T-helper 1 cell treated with Interleukin-12 subunit alpha and Interleukin-12 subunit beta and Interleukin-4 antibody, amounts not matched to agents 30 μg/mL and 1 μg/mL, for 36 hours (primary cell): ENCODE measurements around the gene ERP44.
A peak's percentile ranks its signal among the peaks of the same experiment; 100 is the strongest.
"Not testable (repeated sequence)": the region's sequence is repeated elsewhere in the genome, so short reads cannot be mapped to it uniquely, and the experiment has no call there.

Experiments used
- H3K27ac Mint-ChIP-seq: one replicate; pipeline ENCODE4 v1.8.0; 2021; ENCODE audit warnings: mild to moderate bottlenecking, mixed read lengths
- H3K27me3 Mint-ChIP-seq: one replicate; pipeline ENCODE4 v1.8.0; 2021; ENCODE audit warnings: low read depth, mixed read lengths
- H3K36me3 Mint-ChIP-seq: one replicate; pipeline ENCODE4 v1.8.0; 2021; ENCODE audit warnings: low read depth, mixed read lengths
- H3K4me1 Mint-ChIP-seq: one replicate; pipeline ENCODE4 v1.8.0; 2021; ENCODE audit warnings: low read depth, mixed read lengths
- H3K4me3 Mint-ChIP-seq: one replicate; pipeline ENCODE4 v1.8.0; 2021; ENCODE audit warnings: mild to moderate bottlenecking, moderate library complexity, mixed read lengths
- H3K9me3 Mint-ChIP-seq: one replicate; pipeline ENCODE4 v1.8.0; 2021; ENCODE audit warnings: mixed read lengths

The ERP44 gene

GRCh38 chr9:100098887-100099721, at the start of gene ERP44, which contains the start of gene INVS:
Gene ERP44 (minus strand): TSS chr9:100099000. CDS start chr9:100098840, 160 bp downstream.
Gene INVS (plus strand): TSS chr9:100099243. CDS start chr9:100104522, 5,279 bp downstream.
- H3K4me1 Mint-ChIP-seq = peaks cover 26% of the 10 kb centered on the region
- peak within 1 kb of the TSS; percentile 99 for H3K4me3 Mint-ChIP-seq
- H3K9me3 Mint-ChIP-seq = no peaks in the 10 kb centered on the region
- no peaks in the 10 kb centered on the region for H3K27me3 Mint-ChIP-seq
- H3K27ac Mint-ChIP-seq = peak within 1 kb of the TSS; percentile 97
- H3K36me3 Mint-ChIP-seq = peaks cover 7% of the 10 kb centered on the region

- H3K36me3 Mint-ChIP-seq, H3K4me1 Mint-ChIP-seq, H3K4me3 Mint-ChIP-seq, H3K27ac Mint-ChIP-seq, H3K9me3 Mint-ChIP-seq, H3K27me3 Mint-ChIP-seq: not testable (repeated sequence)
Measured at GRCh38 chr9:100145976-100146375, 47.2 kb upstream of the ERP44 start.

- H3K27me3 Mint-ChIP-seq, H3K36me3 Mint-ChIP-seq, H3K4me1 Mint-ChIP-seq, H3K9me3 Mint-ChIP-seq, H3K4me3 Mint-ChIP-seq, H3K27ac Mint-ChIP-seq: not testable (repeated sequence)
Measured at GRCh38 chr9:100145167-100145934, 46.6 kb upstream of the ERP44 start.

- H3K27me3 Mint-ChIP-seq, H3K27ac Mint-ChIP-seq, H3K4me1 Mint-ChIP-seq, H3K36me3 Mint-ChIP-seq, H3K9me3 Mint-ChIP-seq, H3K4me3 Mint-ChIP-seq: not testable (repeated sequence)
Measured at GRCh38 chr9:100141862-100142261, 43.1 kb upstream of the ERP44 start.

GRCh38 chr9:100140303-100140702, 41.5 kb upstream of the ERP44 start:
- not testable (repeated sequence) for H3K4me1 Mint-ChIP-seq, H3K4me3 Mint-ChIP-seq, H3K27me3 Mint-ChIP-seq, H3K27ac Mint-ChIP-seq, H3K36me3 Mint-ChIP-seq, H3K9me3 Mint-ChIP-seq

- H3K27ac Mint-ChIP-seq, H3K36me3 Mint-ChIP-seq, H3K4me1 Mint-ChIP-seq, H3K9me3 Mint-ChIP-seq, H3K4me3 Mint-ChIP-seq, H3K27me3 Mint-ChIP-seq: not testable (repeated sequence)
Measured at GRCh38 chr9:100136799-100137198, 38.0 kb upstream of the ERP44 start.

- no peak overlapping the region for H3K4me3 Mint-ChIP-seq
- H3K4me1 Mint-ChIP-seq = no peaks in the 10 kb centered on the region
- no peak overlapping the region for H3K27ac Mint-ChIP-seq
- no peaks in the 10 kb centered on the region for H3K9me3 Mint-ChIP-seq
- no peaks in the 10 kb centered on the region for H3K36me3 Mint-ChIP-seq
- H3K27me3 Mint-ChIP-seq = no peaks in the 10 kb centered on the region
Measured at GRCh38 chr9:100134731-100135130, 35.9 kb upstream of the ERP44 start.

- no peaks in the 10 kb centered on the region for H3K4me1 Mint-ChIP-seq
- H3K4me3 Mint-ChIP-seq = no peak overlapping the region
- H3K27ac Mint-ChIP-seq = no peak overlapping the region
- no peaks in the 10 kb centered on the region for H3K9me3 Mint-ChIP-seq
- H3K36me3 Mint-ChIP-seq = peaks cover 8% of the 10 kb centered on the region
- no peaks in the 10 kb centered on the region for H3K27me3 Mint-ChIP-seq
Measured at GRCh38 chr9:100131875-100132430, 33.2 kb upstream of the ERP44 start.

- H3K4me1 Mint-ChIP-seq = no peaks in the 10 kb centered on the region
Measured at GRCh38 chr9:100131216-100131615, 32.4 kb upstream of the ERP44 start.

GRCh38 chr9:100129772-100130171, 31.0 kb upstream of the ERP44 start:
- Mint-ChIP-seq H3K27ac (no peak overlapping the region), H3K36me3 (peaks cover 8% of the 10 kb centered on the region), H3K27me3 (no peaks in the 10 kb centered on the region), H3K4me1 (no peaks in the 10 kb centered on the region), H3K4me3 (no peak overlapping the region), H3K9me3 (no peaks in the 10 kb centered on the region)

More at GRCh38 chr9:100131216-100131615, 32.4 kb upstream of the ERP44 start:
- Mint-ChIP-seq H3K27me3 (no peaks in the 10 kb centered on the region), H3K27ac (no peak overlapping the region), H3K36me3 (peaks cover 8% of the 10 kb centered on the region), H3K4me3 (no peak overlapping the region), H3K9me3 (no peaks in the 10 kb centered on the region)

GRCh38 chr9:100126423-100126822, 27.6 kb upstream of the ERP44 start:
- Mint-ChIP-seq H3K27ac (no peak overlapping the region), H3K9me3 (no peaks in the 10 kb centered on the region), H3K4me3 (no peak overlapping the region), H3K4me1 (no peaks in the 10 kb centered on the region), H3K27me3 (no peaks in the 10 kb centered on the region), H3K36me3 (peaks cover 8% of the 10 kb centered on the region)

GRCh38 chr9:100125910-100126309, 27.1 kb upstream of the ERP44 start:
- no peak overlapping the region for H3K4me3 Mint-ChIP-seq
- H3K27me3 Mint-ChIP-seq = no peaks in the 10 kb centered on the region
- peaks cover 8% of the 10 kb centered on the region for H3K36me3 Mint-ChIP-seq
- no peak overlapping the region for H3K27ac Mint-ChIP-seq
- H3K9me3 Mint-ChIP-seq = no peaks in the 10 kb centered on the region
- H3K4me1 Mint-ChIP-seq = no peaks in the 10 kb centered on the region

- no peaks in the 10 kb centered on the region for H3K27me3 Mint-ChIP-seq
- peaks cover 8% of the 10 kb centered on the region for H3K36me3 Mint-ChIP-seq
- no peak overlapping the region for H3K27ac Mint-ChIP-seq
- no peaks in the 10 kb centered on the region for H3K4me1 Mint-ChIP-seq
- no peak overlapping the region for H3K4me3 Mint-ChIP-seq
- H3K9me3 Mint-ChIP-seq = no peaks in the 10 kb centered on the region
Measured at GRCh38 chr9:100125236-100125635, 26.4 kb upstream of the ERP44 start.

- H3K27me3 Mint-ChIP-seq = no peaks in the 10 kb centered on the region
- no peaks in the 10 kb centered on the region for H3K9me3 Mint-ChIP-seq
- H3K4me1 Mint-ChIP-seq = no peaks in the 10 kb centered on the region
- no peak overlapping the region for H3K27ac Mint-ChIP-seq
- H3K36me3 Mint-ChIP-seq = peaks cover 3% of the 10 kb centered on the region
- no peak overlapping the region for H3K4me3 Mint-ChIP-seq
Measured at GRCh38 chr9:100120286-100120685, 21.5 kb upstream of the ERP44 start.

GRCh38 chr9:100117316-100117715, 18.5 kb upstream of the ERP44 start:
- Mint-ChIP-seq H3K27ac (no peak overlapping the region), H3K27me3 (no peaks in the 10 kb centered on the region), H3K4me1 (peaks cover 1% of the 10 kb centered on the region), H3K4me3 (no peak overlapping the region), H3K36me3 (peaks cover 4% of the 10 kb centered on the region), H3K9me3 (no peaks in the 10 kb centered on the region)
